Liver (tissue), 9 donors: ENCODE data around the gene MPPED2. TPM values are rescaled to one million over a fixed set of nuclear protein-coding genes. Genes with fewer than 3 reads are reported as not detected.

Experiments used
- DNase-seq: peaks from one replicate; pipeline ENCODE4 v3.0.0-alpha.2; 2017; ENCODE audit warnings: low spot score
- H3K27ac ChIP-seq, 2 donors: one replicate each; pipeline ENCODE4 v1.7.0; 2013; ENCODE audit warnings: inconsistent platforms in 2 of 2, low read length in 2 of 2, control low read depth in 1 of 2, low read depth in 1 of 2, mild to moderate bottlenecking in 1 of 2
- H3K27me3 ChIP-seq, 4 donors: one replicate each; pipeline versions ENCODE4 v1.6.1 to v1.7.0; 2013; ENCODE audit warnings: low read length in 3 of 4, inconsistent platforms in 1 of 4, mild to moderate bottlenecking in 1 of 4, moderate library complexity in 1 of 4; ENCODE audit not compliant: control insufficient read depth in 4 of 4, insufficient read depth in 4 of 4
- H3K36me3 ChIP-seq, 4 donors: one replicate each; pipeline versions ENCODE4 v1.6.1 to v1.7.0; 2013; ENCODE audit warnings: low read length in 3 of 4, mild to moderate bottlenecking in 3 of 4, low read depth in 1 of 4, moderate library complexity in 1 of 4; ENCODE audit not compliant: control insufficient read depth in 4 of 4, insufficient read depth in 3 of 4
- H3K4me1 ChIP-seq, 4 donors: one replicate each; pipeline versions ENCODE4 v1.6.1 to v1.7.0; 2013; ENCODE audit warnings: low read length in 3 of 4, mild to moderate bottlenecking in 3 of 4, moderate library complexity in 1 of 4; ENCODE audit not compliant: control insufficient read depth in 4 of 4, insufficient read depth in 4 of 4
- H3K4me3 ChIP-seq, 3 donors: one replicate each; pipeline versions ENCODE4 v1.6.1 to v1.7.0; 2013; ENCODE audit warnings: low read length in 3 of 3, control low read depth in 1 of 3, low read depth in 1 of 3, mild to moderate bottlenecking in 1 of 3
- H3K9ac ChIP-seq, 2 donors: one replicate each; pipeline ENCODE4 v1.7.0; 2013; ENCODE audit warnings: low read length in 2 of 2, mild to moderate bottlenecking in 2 of 2, moderate library complexity in 2 of 2, control low read depth in 1 of 2, low read depth in 1 of 2
- H3K9me3 ChIP-seq, 4 donors: one replicate each; pipeline versions ENCODE4 v1.6.1 to v1.7.0; 2013; ENCODE audit warnings: low read length in 3 of 4; ENCODE audit not compliant: control insufficient read depth in 4 of 4
- ATF3 ChIP-seq: IDR thresholded peaks from 2 replicates; pipeline ENCODE4 v1.6.1; 2016; ENCODE audit warnings: antibody characterized with exemption
- CTCF ChIP-seq: fragments of 150-350 bp; IDR thresholded peaks from 2 replicates; pipeline ENCODE4 v1.5.1; 2017; ENCODE audit warnings: improper control_type of control experiment, low read depth, low read length; ENCODE audit not compliant: missing input control
- FOXA1 ChIP-seq: IDR thresholded peaks from 2 replicates; pipeline ENCODE4 v1.6.1; 2016; ENCODE audit warnings: antibody characterized with exemption
- FOXA2 ChIP-seq: IDR thresholded peaks from 2 replicates; pipeline ENCODE4 v1.6.1; 2016; ENCODE audit warnings: antibody characterized with exemption
- GABPA ChIP-seq, 2 donors: IDR thresholded peaks in 1 of 2; conservative IDR thresholded peaks in 1 of 2; 2 replicates each; pipeline ENCODE4 v1.6.1; 2016; ENCODE audit warnings: antibody characterized with exemption in 2 of 2, mild to moderate bottlenecking in 1 of 2, moderate library complexity in 1 of 2
- HNF4A ChIP-seq, 2 donors: conservative IDR thresholded peaks; 2 replicates each; pipeline ENCODE4 v1.6.1; 2016; ENCODE audit warnings: antibody characterized with exemption in 2 of 2, mild to moderate bottlenecking in 2 of 2
- HNF4G ChIP-seq: IDR thresholded peaks from 2 replicates; pipeline ENCODE4 v1.6.1; 2016; ENCODE audit warnings: antibody characterized with exemption
- MAX ChIP-seq: IDR thresholded peaks from 2 replicates; pipeline ENCODE4 v1.6.1; 2016; ENCODE audit warnings: antibody characterized with exemption
- NR2F2 ChIP-seq: IDR thresholded peaks from 2 replicates; pipeline ENCODE4 v1.6.1; 2016; ENCODE audit warnings: antibody characterized with exemption
- RAD21 ChIP-seq, 2 donors: IDR thresholded peaks; 2 replicates each; pipeline ENCODE4 v1.6.1; 2016; ENCODE audit warnings: antibody characterized with exemption in 2 of 2, mild to moderate bottlenecking in 2 of 2
- REST ChIP-seq: IDR thresholded peaks from 2 replicates; pipeline ENCODE4 v1.6.1; 2016; ENCODE audit warnings: antibody characterized with exemption, mild to moderate bottlenecking
- RXRA ChIP-seq, 2 donors: IDR thresholded peaks; 2 replicates each; pipeline ENCODE4 v1.6.1; 2017 to 2018; ENCODE audit warnings: antibody characterized with exemption in 2 of 2, mild to moderate bottlenecking in 1 of 2
- SP1 ChIP-seq: IDR thresholded peaks from 2 replicates; pipeline ENCODE4 v1.6.1; 2018; ENCODE audit warnings: antibody characterized with exemption, mild to moderate bottlenecking
- TAF1 ChIP-seq: conservative IDR thresholded peaks from 2 replicates; pipeline ENCODE4 v1.6.1; 2016; ENCODE audit warnings: antibody characterized with exemption, mild to moderate bottlenecking
- YY1 ChIP-seq: IDR thresholded peaks from 2 replicates; pipeline ENCODE4 v1.6.1; 2016; ENCODE audit warnings: antibody characterized with exemption, mild to moderate bottlenecking
- ZBTB33 ChIP-seq: IDR thresholded peaks from 2 replicates; pipeline ENCODE4 v1.6.1; 2016; ENCODE audit warnings: antibody characterized with exemption
- WGBS: extraction: QIAGEN DNeasy Blood & Tissue Kit; methylation state at CpG from one replicate; pipeline ENCODE4 v1.1.7; 2013; 5-methylcytosine and 5-hydroxymethylcytosine counted together
- polyA plus RNA-seq, 2 donors: library from polyadenylated mRNA; stranded (reverse) in 1 of 2; unstranded in 1 of 2; fragments of 200-250 nt in 1 of 2; fragments of >200 nt in 1 of 2; fragmentation: Nextera tagmentation in 1 of 2; extraction: Ambion mirVana in 1 of 2; gene quantifications; one replicate each; pipeline versions ENCODE4 v1.2.1 to v1.2.3, GENCODE V29; 2013 to 2015
- total RNA-seq, 2 donors: library from RNA; depleted of rRNA; stranded (reverse); fragments of >200 nt; gene quantifications; one replicate each; pipeline ENCODE4 v1.2.3, GENCODE V29; 2014
- donor health status: healthy.
- donor health status: healthy.
- donor health status: healthy.
- donor health status: healthy.
- donor health status: healthy.

The MPPED2 gene
- total and polyA plus RNA-seq, 4 donors, result 0.22 to 1.6 (median 0.47) TPM

- no peak overlapping the region for H3K4me3 ChIP-seq
- H3K27me3 ChIP-seq, result no peaks in the 10 kb centered on the region
- no peak for TF ChIP-seq REST
- TF ChIP-seq ZBTB33, result no peak
- TF ChIP-seq FOXA1, result no peak
- TF ChIP-seq RXRA (IDR thresholded peaks at IDR 0.05), result no peak
- no peak for TF ChIP-seq NR2F2
- TF ChIP-seq CTCF, result no peak
- no peak for TF ChIP-seq MAX
- TF ChIP-seq GABPA (IDR thresholded peaks at IDR 0.05 in 1 of 2, conservative IDR thresholded peaks at IDR 0.05 in 1 of 2), result no peak
- TF ChIP-seq FOXA2, result no peak
- no peak for TF ChIP-seq ATF3
- no peak for TF ChIP-seq HNF4G
- no peak for TF ChIP-seq RAD21 (IDR thresholded peaks at IDR 0.05)
- TF ChIP-seq TAF1, result no peak
- TF ChIP-seq YY1, result no peak
- DNase-seq, result no peak
- 75% methylated on average over 2 of the region's 2 CpGs for WGBS
- H3K36me3 ChIP-seq, result no peaks in the 10 kb centered on the region
- H3K4me1 ChIP-seq, result peaks cover 0 to 15% (median 3%) of the 10 kb centered on the region in 4 donors
- no peaks in the 10 kb centered on the region for H3K9me3 ChIP-seq
- no peak overlapping the region for H3K9ac ChIP-seq
- H3K27ac ChIP-seq, result no peak overlapping the region
Observed at GRCh38 chr11:30455025-30455424, 131.1 kb downstream of the MPPED2 start.

- no peak for TF ChIP-seq TAF1
- TF ChIP-seq YY1, result no peak
- no peak for TF ChIP-seq SP1
- TF ChIP-seq FOXA2, result no peak
- TF ChIP-seq CTCF, result no peak
- TF ChIP-seq FOXA1, result no peak
- TF ChIP-seq HNF4A (conservative IDR thresholded peaks at IDR 0.05), result no peak
- no peak for TF ChIP-seq NR2F2
- TF ChIP-seq REST, result no peak
- TF ChIP-seq RAD21 (IDR thresholded peaks at IDR 0.05), result no peak
- Histone ChIP-seq H3K27ac (no peak overlapping the region), H3K4me3 (no peak overlapping the region), H3K36me3 (no peaks in the 10 kb centered on the region), H3K4me1 (peaks cover 0 to 15% (median 3%) of the 10 kb centered on the region in 4 donors), H3K9ac (no peak overlapping the region), H3K9me3 (no peaks in the 10 kb centered on the region), H3K27me3 (no peaks in the 10 kb centered on the region)
- DNase-seq, result no peak
- 88% methylated on average over 2 of the region's 2 CpGs for WGBS
Observed at GRCh38 chr11:30454541-30454940, 131.6 kb downstream of the MPPED2 start.
